ENCODE results near the gene DNAH1.

Gene DNAH1

GRCh38 chr3:52396907-52397591 is 80.9 kb downstream of the DNAH1 start:
- H3K4me3 ChIP-seq (ENCODE audit: low read length) = no peak overlapping the region
- H2AFZ ChIP-seq (ENCODE audit: low read length) = no peak overlapping the region
- H3K27ac ChIP-seq (ENCODE audit: low read length) = no peak overlapping the region
- no peak for DNase-seq
- no peaks in the 10 kb centered on the region for H3K36me3 ChIP-seq (replicated peaks; ENCODE audit: insufficient read depth, low read length)
- H3F3A ChIP-seq (ENCODE audit: insufficient read depth, low read length) = no peaks in the 10 kb centered on the region
- TF ChIP-seq EZH2 (optimal IDR thresholded peaks at IDR 0.05; ENCODE audit: low read depth, low read length) (no peak), EZH2phosphoT487 (IDR thresholded peaks at IDR 0.05; ENCODE audit: low read length) (no peak), CTCF (IDR thresholded peaks at IDR 0.05; ENCODE audit: low read length) (no peak)
- no peaks in the 10 kb centered on the region for H3K4me1 ChIP-seq (ENCODE audit: low read length)
- no peaks in the 10 kb centered on the region for H3K79me2 ChIP-seq (ENCODE audit: low read length)
- no peaks in the 10 kb centered on the region for H3K27me3 ChIP-seq (replicated peaks; ENCODE audit: insufficient read depth, low read length)
- no peak overlapping the region for H3K9ac ChIP-seq (ENCODE audit: low read length)
- no peaks in the 10 kb centered on the region for H3K9me2 ChIP-seq (replicated peaks; ENCODE audit: insufficient read depth, low read length)
- H3K9me3 ChIP-seq (replicated peaks; ENCODE audit: insufficient read depth, low read length) = no peaks in the 10 kb centered on the region
- no peaks in the 10 kb centered on the region for H4K20me1 ChIP-seq (ENCODE audit: insufficient read depth, low read length)
- no peak overlapping the region for H3K4me2 ChIP-seq (ENCODE audit: low read depth, low read length)

- Histone ChIP-seq H3F3A (ENCODE audit: insufficient read depth, low read length) (no peaks in the 10 kb centered on the region), H3K9me2 (replicated peaks; ENCODE audit: insufficient read depth, low read length) (no peaks in the 10 kb centered on the region), H3K9me3 (replicated peaks; ENCODE audit: insufficient read depth, low read length) (no peaks in the 10 kb centered on the region), H3K36me3 (replicated peaks; ENCODE audit: insufficient read depth, low read length) (no peaks in the 10 kb centered on the region), H3K4me1 (ENCODE audit: low read length) (no peaks in the 10 kb centered on the region), H2AFZ (ENCODE audit: low read length) (no peak overlapping the region), H3K9ac (ENCODE audit: low read length) (no peak overlapping the region), H3K27ac (ENCODE audit: low read length) (no peak overlapping the region), H3K27me3 (replicated peaks; ENCODE audit: insufficient read depth, low read length) (no peaks in the 10 kb centered on the region), H4K20me1 (ENCODE audit: insufficient read depth, low read length) (no peaks in the 10 kb centered on the region), H3K4me2 (ENCODE audit: low read depth, low read length) (no peak overlapping the region), H3K79me2 (ENCODE audit: low read length) (no peaks in the 10 kb centered on the region), H3K4me3 (ENCODE audit: low read length) (no peak overlapping the region)
- TF ChIP-seq EZH2 (optimal IDR thresholded peaks at IDR 0.05; ENCODE audit: low read depth, low read length) (no peak), CTCF (IDR thresholded peaks at IDR 0.05; ENCODE audit: low read length) (no peak), EZH2phosphoT487 (IDR thresholded peaks at IDR 0.05; ENCODE audit: low read length) (no peak)
- DNase-seq = no peak
These were observed 81.7 kb downstream of the DNAH1 start for GRCh38 chr3:52397676-52398399.

GRCh38 chr3:52398670-52399081 is 82.6 kb downstream of the DNAH1 start:
- H3K27me3 ChIP-seq (replicated peaks; ENCODE audit: insufficient read depth, low read length) = no peaks in the 10 kb centered on the region
- H3K9ac ChIP-seq (ENCODE audit: low read length) = no peak overlapping the region
- no peak overlapping the region for H3K4me2 ChIP-seq (ENCODE audit: low read depth, low read length)
- TF ChIP-seq EZH2phosphoT487 (IDR thresholded peaks at IDR 0.05; ENCODE audit: low read length) (no peak), EZH2 (optimal IDR thresholded peaks at IDR 0.05; ENCODE audit: low read depth, low read length) (no peak), CTCF (IDR thresholded peaks at IDR 0.05; ENCODE audit: low read length) (no peak)
- no peaks in the 10 kb centered on the region for H3K9me2 ChIP-seq (replicated peaks; ENCODE audit: insufficient read depth, low read length)
- H3K27ac ChIP-seq (ENCODE audit: low read length) = no peak overlapping the region
- DNase-seq = no peak
- no peaks in the 10 kb centered on the region for H3K79me2 ChIP-seq (ENCODE audit: low read length)
- no peaks in the 10 kb centered on the region for H3F3A ChIP-seq (ENCODE audit: insufficient read depth, low read length)
- H3K36me3 ChIP-seq (replicated peaks; ENCODE audit: insufficient read depth, low read length) = no peaks in the 10 kb centered on the region
- H2AFZ ChIP-seq (ENCODE audit: low read length) = no peak overlapping the region
- H3K4me3 ChIP-seq (ENCODE audit: low read length) = no peak overlapping the region
- H3K4me1 ChIP-seq (ENCODE audit: low read length) = no peaks in the 10 kb centered on the region
- H4K20me1 ChIP-seq (ENCODE audit: insufficient read depth, low read length) = no peaks in the 10 kb centered on the region
- no peaks in the 10 kb centered on the region for H3K9me3 ChIP-seq (replicated peaks; ENCODE audit: insufficient read depth, low read length)
